Cardiac fibroblast (primary cell): Measurements from ENCODE around the gene RIN1.
"Not testable (repeated sequence)": the region's sequence is repeated elsewhere in the genome, so short reads cannot be mapped to it uniquely, and the experiment has no call there.

Source experiments
- DNase-seq, 2 donors: peaks; one replicate each; pipeline versions ENCODE4 v3.0.0 to v3.0.0-alpha.2; 2010; ENCODE audit warnings: low read depth in 2 of 2
- H3K4me3 ChIP-seq, 2 donors: replicated peaks in 1 of 2; 1 replicate in 1 of 2; 2 replicates in 1 of 2; pipeline ENCODE4 v1.5.1; 2011; ENCODE audit warnings: low read depth in 2 of 2, low read length in 2 of 2, mild to moderate bottlenecking in 2 of 2, moderate library complexity in 1 of 2
- TF ChIP-seq, protein P1 (sequence below): IDR thresholded peaks from one replicate; pipeline ENCODE4 v1.5.1; 2011; ENCODE audit warnings: low read depth, mild to moderate bottlenecking, low read length, inconsistent platforms

Gene RIN1

GRCh38 chr11:66363187-66363601, 27.0 kb upstream of the RIN1 start:
- no peak for DNase-seq

DNA sequence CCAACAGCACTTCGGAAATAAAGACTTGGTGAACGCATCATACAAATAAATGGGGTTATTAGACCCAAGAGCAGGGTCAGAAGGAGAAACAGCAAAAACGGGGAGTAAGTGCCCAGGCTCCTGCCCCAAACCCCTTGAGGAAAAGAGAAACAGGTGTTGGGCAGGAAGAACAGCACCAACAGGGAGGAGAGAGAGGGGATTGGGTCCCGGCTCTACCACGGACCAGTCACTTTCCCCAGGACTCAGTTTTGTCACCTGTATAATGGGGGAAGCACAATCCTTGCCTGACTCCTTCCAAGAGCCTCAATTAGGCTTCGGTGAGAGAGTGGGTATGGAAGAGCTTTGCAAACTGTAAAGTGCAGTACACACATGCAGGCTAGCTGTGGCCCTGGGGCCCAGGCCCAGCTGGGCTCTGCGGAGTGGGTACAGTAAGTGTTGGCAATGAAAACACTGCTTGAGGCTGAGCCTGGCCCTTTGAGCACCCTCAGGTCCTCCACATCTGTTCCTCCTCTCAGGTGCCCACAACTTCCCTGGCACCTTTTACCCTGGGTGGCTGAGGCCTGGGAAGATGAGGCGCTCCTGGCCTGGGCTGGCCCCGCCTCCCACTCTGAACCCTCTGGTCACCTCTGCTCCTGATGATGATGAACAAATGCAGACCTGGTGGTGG, 26.4 kb upstream of the RIN1 start:
- TF ChIP-seq, protein P1, sequence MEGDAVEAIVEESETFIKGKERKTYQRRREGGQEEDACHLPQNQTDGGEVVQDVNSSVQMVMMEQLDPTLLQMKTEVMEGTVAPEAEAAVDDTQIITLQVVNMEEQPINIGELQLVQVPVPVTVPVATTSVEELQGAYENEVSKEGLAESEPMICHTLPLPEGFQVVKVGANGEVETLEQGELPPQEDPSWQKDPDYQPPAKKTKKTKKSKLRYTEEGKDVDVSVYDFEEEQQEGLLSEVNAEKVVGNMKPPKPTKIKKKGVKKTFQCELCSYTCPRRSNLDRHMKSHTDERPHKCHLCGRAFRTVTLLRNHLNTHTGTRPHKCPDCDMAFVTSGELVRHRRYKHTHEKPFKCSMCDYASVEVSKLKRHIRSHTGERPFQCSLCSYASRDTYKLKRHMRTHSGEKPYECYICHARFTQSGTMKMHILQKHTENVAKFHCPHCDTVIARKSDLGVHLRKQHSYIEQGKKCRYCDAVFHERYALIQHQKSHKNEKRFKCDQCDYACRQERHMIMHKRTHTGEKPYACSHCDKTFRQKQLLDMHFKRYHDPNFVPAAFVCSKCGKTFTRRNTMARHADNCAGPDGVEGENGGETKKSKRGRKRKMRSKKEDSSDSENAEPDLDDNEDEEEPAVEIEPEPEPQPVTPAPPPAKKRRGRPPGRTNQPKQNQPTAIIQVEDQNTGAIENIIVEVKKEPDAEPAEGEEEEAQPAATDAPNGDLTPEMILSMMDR = no peak
- no peak overlapping the region for H3K4me3 ChIP-seq
- DNase-seq = no peak

More at GRCh38 chr11:66363187-66363601, 27.0 kb upstream of the RIN1 start:
- H3K4me3 ChIP-seq = no peak overlapping the region
- TF ChIP-seq, protein P1 = no peak

DNA sequence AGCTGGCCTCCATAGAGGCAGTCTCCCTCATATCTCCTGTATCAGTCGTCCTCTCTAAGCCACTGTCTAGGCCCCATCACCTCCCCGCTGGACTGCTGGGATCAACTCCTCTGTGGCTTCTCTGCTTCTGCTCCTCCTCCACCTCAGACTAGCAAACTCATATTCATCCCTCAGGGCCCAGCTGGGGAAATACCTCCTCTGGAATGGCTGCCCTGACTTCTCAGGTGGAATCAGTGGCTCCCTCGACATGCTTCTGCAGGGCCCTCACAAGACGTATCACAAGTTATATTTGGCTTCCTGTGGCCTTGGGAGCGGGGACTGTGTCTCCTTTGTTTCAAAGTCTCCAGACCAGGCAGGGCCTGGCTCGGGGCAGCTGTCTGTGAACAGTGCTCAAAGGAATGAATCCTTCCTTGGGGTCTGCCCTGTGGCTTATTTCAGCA, 25.3 kb upstream of the RIN1 start:
- no peak for DNase-seq
- no peak overlapping the region for H3K4me3 ChIP-seq
- TF ChIP-seq, protein P1 = no peak

DNA sequence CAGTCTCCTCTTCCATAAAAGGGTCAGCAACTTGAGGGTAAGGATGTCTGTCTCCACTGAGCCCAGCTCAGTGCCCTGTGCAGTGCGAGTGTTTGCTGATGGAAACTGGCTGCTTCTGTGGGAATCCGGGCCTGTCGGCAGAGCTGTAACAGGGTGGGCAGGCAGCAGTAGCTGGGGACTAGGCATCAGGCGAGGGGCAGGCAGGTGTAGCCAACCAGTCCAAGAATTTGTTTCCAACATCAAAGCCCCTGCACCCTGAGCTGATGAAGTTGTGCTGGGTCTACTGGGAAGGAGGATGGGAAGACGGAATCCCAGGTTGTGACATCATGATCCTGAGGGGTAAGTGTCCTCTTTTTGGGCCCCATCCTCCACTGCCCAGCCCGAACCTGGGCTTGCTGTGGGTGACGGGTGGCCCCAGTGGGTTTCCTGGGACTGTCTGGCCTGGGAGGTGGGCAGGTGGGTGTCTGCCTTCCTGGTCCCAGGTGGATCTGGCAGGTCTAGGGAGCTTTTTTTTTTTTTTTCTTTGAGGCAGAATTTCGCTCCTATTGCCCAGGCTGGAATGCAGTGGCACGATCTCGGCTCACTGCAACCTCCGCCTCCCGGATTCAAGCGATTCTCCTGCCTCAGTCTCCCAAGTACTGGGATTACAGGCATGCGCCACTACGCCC, 24.3 kb upstream of the RIN1 start:
- no peak for DNase-seq
- TF ChIP-seq, protein P1 = no peak
- no peak overlapping the region for H3K4me3 ChIP-seq

DNA sequence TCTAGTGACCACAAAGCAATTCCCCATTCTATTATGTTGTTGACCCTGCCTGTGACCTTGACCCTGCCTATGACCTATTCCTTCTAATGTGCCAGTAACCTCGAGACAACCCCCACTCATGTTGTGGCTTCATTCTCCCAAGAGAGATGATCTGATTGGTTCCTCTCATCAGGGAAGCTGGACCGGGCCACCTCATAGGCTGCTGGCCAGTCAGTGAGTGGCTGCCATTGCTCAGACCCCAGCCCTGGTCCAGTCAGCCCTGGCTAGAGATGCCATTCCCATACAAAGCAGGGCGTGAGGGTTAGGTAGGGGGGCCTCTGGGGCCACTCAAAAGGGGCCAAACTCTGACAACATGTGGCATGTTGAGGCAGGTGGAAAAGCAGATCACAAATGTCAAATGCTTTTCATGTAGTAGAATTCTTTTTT, 23.4 kb upstream of the RIN1 start:
- TF ChIP-seq, protein P1 = no peak
- H3K4me3 ChIP-seq = no peak overlapping the region
- no peak for DNase-seq

GRCh38 chr11:66350560-66351235, 14.5 kb upstream of the RIN1 start:
- not testable (repeated sequence) for H3K4me3 ChIP-seq, DNase-seq

- no peak overlapping the region for H3K4me3 ChIP-seq
- TF ChIP-seq, protein P1 = no peak
- DNase-seq = no peak
Measured at GRCh38 chr11:66349084-66349386, 12.8 kb upstream of the RIN1 start.
